HepG2 (cell line): ENCODE data around the gene RNF208. TPM values are rescaled to one million over a fixed set of nuclear protein-coding genes. Genes with fewer than 3 reads are reported as not detected.
A peak's percentile ranks its signal among the peaks of the same experiment; 100 is the strongest.

Experiments used
- ARNT ChIP-seq: fragments of 450-650 bp; IDR thresholded peaks from 2 replicates; pipeline ENCODE4 v1.6.1; 2017
- GABPA ChIP-seq, 2 experiments: IDR thresholded peaks; 2 replicates each; pipeline ENCODE4 v1.6.1; 2011 to 2016; ENCODE audit warnings: low read depth in 2 of 2, low read length in 1 of 2, missing biosample characterization in 1 of 2, missing genetic modification characterization in 1 of 2
- GTF3A ChIP-seq: sonication (generic); formaldehyde crosslinking; conservative IDR thresholded peaks from 2 replicates; pipeline ENCODE4 v1.4.0; 2020; ENCODE audit warnings: mild to moderate bottlenecking, missing genetic modification reagents
- KLF11 ChIP-seq: IDR thresholded peaks from 2 replicates; pipeline ENCODE4 v1.6.1; 2016; ENCODE audit warnings: missing compliant biosample characterization
- NRL ChIP-seq: sonication (generic); formaldehyde crosslinking; IDR thresholded peaks from 2 replicates; pipeline ENCODE4 v1.5.0; 2020; ENCODE audit warnings: missing genetic modification reagents, mild to moderate bottlenecking, moderate library complexity, borderline replicate concordance
- SOX5 ChIP-seq: IDR thresholded peaks from 2 replicates; pipeline ENCODE4 v1.6.1; 2016; ENCODE audit warnings: borderline replicate concordance
- SP4 ChIP-seq: sonication (generic); formaldehyde crosslinking; IDR thresholded peaks from 2 replicates; pipeline ENCODE4 v1.8.1; 2023; ENCODE audit warnings: mild to moderate bottlenecking, missing genetic modification reagents
- SUZ12 ChIP-seq: fragments of 150-350 bp; IDR thresholded peaks from 2 replicates; pipeline ENCODE4 v1.6.1; 2014; ENCODE audit warnings: low read depth, low read length
- XBP1 ChIP-seq: sonication (generic); formaldehyde crosslinking; IDR thresholded peaks from 2 replicates; pipeline ENCODE4 v1.5.0; 2020; ENCODE audit warnings: missing genetic modification reagents
- ZBTB7A ChIP-seq: sonication (generic); formaldehyde crosslinking; IDR thresholded peaks from 2 replicates; pipeline ENCODE4 v1.8.0; 2022; ENCODE audit warnings: mild to moderate bottlenecking, missing genetic modification reagents
- ZNF317 ChIP-seq: sonication (generic); formaldehyde crosslinking; IDR thresholded peaks from 2 replicates; pipeline ENCODE4 v1.5.0; 2020; ENCODE audit warnings: mild to moderate bottlenecking, missing genetic modification reagents
- ZNF431 ChIP-seq: sonication (generic); formaldehyde crosslinking; IDR thresholded peaks from 2 replicates; pipeline ENCODE4 v1.9.0; 2022; ENCODE audit warnings: missing genetic modification reagents, low read depth, mild to moderate bottlenecking, borderline replicate concordance
- ZNF891 ChIP-seq: sonication (generic); formaldehyde crosslinking; IDR thresholded peaks from 2 replicates; pipeline ENCODE4 v1.5.0; 2020; ENCODE audit warnings: mild to moderate bottlenecking, missing genetic modification reagents
- polyA plus RNA-seq, 8 experiments: library from polyadenylated mRNA; depleted of rRNA in 3 of 8; stranded (reverse) in 7 of 8; unstranded in 1 of 8; fragments of >200 nt; fragmentation: Illumina TruSeq in 4 of 8; extraction: Trizol in 4 of 8; gene quantifications; 2 replicates each; pipeline versions ENCODE4 v1.2.1 to v1.2.3, GENCODE V29; 2011 to 2016; ENCODE audit warnings: low read depth in 4 of 8, missing spikeins in 1 of 8, mixed read lengths in 1 of 8; ENCODE audit not compliant: insufficient read depth in 1 of 8
- total RNA-seq, 5 experiments: library from RNA; depleted of rRNA; stranded (reverse); fragments of >200 nt; fragmentation: Illumina TruSeq; extraction: Trizol; gene quantifications; 2 replicates each; pipeline ENCODE4 v1.2.3, GENCODE V29; 2016; ENCODE audit warnings: low read depth in 1 of 5
- TF ChIP-seq, protein P1 (sequence below): sonication (generic); formaldehyde crosslinking; IDR thresholded peaks from 2 replicates; pipeline ENCODE4 v1.8.0; 2022; ENCODE audit warnings: missing genetic modification reagents, mild to moderate bottlenecking, inconsistent platforms, borderline replicate concordance
- TF ChIP-seq, protein P2 (sequence below): IDR thresholded peaks from 2 replicates; pipeline ENCODE4 v1.6.1; 2012; ENCODE audit warnings: inconsistent platforms
- TF ChIP-seq, protein P3 (sequence below): sonication (generic); formaldehyde crosslinking; IDR thresholded peaks from 2 replicates; pipeline ENCODE4 v1.5.0; 2020; ENCODE audit warnings: missing genetic modification reagents
- TF ChIP-seq, protein P4 (sequence below): sonication (generic); formaldehyde crosslinking; IDR thresholded peaks from 2 replicates; pipeline ENCODE4 v1.5.0; 2020; ENCODE audit warnings: mild to moderate bottlenecking, low read depth, missing genetic modification reagents, borderline replicate concordance
- TF ChIP-seq, protein P5 (sequence below): sonication (generic); formaldehyde crosslinking; IDR thresholded peaks from 2 replicates; pipeline ENCODE4 v1.4.0; 2020; ENCODE audit warnings: mild to moderate bottlenecking, missing genetic modification reagents
- TF ChIP-seq, protein P6 (sequence below): sonication (generic); formaldehyde crosslinking; IDR thresholded peaks from 2 replicates; pipeline ENCODE4 v1.8.1; 2022; ENCODE audit warnings: low read depth, mild to moderate bottlenecking, missing genetic modification reagents
- TF ChIP-seq, protein P7 (sequence below): sonication (generic); formaldehyde crosslinking; conservative IDR thresholded peaks from 2 replicates; pipeline ENCODE4 v1.8.1; 2023; ENCODE audit warnings: missing genetic modification reagents

Gene RNF208
- total and polyA plus RNA-seq, 2 of the 13 experiments (the other 11 are each of a cell fraction or from before 2014, with no cell fraction given), result 1.6 to 2.1 TPM

DNA sequence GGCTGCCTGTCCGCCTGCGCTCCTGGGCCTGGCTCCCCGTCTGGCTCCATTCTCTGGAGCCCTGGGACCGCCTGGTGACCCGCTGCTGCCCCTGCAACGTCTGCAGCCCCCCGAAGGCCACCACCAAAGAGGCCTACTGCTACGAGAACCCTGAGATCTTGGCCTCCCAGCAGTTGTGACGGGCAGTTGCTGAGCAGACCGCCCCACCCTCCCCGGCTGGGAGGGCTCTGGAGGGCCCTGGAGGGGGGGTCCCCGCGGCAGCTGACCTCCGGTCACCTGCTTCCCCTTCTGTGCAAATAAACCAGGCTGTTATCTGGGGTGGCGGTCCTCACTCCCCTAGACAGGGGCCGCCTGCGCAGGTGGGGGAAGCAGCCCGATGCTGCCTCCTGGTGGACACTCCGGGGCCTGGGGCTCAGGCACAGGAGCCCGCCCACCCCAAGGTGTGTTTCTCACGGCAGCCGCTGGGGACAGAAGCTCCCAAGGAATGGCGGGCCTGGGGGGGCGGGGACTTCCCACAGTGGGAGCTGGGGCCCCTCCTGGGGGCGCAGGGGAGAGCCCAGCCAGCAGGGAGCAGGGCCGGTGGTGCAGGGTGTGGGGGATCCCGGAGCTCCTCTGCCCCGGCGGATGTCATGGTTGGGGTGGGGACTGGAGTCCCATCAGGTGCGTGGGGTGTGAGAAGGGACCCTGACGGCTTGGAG, 14.3 kb upstream of the RNF208 start (continued):
- TF ChIP-seq, protein P1, sequence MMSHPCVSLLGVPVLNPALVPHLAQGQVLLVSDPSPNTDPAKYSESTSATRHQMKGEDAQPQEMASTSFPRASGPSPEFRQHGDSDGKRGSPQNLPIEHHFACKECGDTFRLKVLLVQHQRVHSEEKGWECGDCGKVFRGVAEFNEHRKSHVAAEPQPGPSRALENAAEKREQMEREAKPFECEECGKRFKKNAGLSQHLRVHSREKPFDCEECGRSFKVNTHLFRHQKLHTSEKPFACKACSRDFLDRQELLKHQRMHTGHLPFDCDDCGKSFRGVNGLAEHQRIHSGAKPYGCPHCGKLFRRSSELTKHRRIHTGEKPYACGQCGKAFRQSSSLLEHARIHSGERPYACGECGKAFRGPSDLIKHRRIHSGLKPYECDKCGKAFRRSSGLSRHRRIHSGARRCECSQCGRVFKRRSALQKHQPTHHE, result no peak; the same call in none of the 2 replicates
- TF ChIP-seq SUZ12, result no peak
- TF ChIP-seq ZNF317 (CRISPR knock-in tag), result peak; percentile 28; the same call in 1 of the 2 replicates
- TF ChIP-seq, protein P2, sequence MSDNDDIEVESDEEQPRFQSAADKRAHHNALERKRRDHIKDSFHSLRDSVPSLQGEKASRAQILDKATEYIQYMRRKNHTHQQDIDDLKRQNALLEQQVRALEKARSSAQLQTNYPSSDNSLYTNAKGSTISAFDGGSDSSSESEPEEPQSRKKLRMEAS, result no peak
- TF ChIP-seq KLF11 (CRISPR knock-in tag), result no peak
- TF ChIP-seq ZNF431, result no peak
- TF ChIP-seq SOX5, result peak; percentile 68; the same call in 1 of the 2 replicates
- TF ChIP-seq ZNF891 (CRISPR knock-in tag), result no peak
- peak; percentile 65 for TF ChIP-seq SP4 (CRISPR knock-in tag)
- TF ChIP-seq, protein P3, sequence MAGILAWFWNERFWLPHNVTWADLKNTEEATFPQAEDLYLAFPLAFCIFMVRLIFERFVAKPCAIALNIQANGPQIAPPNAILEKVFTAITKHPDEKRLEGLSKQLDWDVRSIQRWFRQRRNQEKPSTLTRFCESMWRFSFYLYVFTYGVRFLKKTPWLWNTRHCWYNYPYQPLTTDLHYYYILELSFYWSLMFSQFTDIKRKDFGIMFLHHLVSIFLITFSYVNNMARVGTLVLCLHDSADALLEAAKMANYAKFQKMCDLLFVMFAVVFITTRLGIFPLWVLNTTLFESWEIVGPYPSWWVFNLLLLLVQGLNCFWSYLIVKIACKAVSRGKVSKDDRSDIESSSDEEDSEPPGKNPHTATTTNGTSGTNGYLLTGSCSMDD, result no peak
- TF ChIP-seq NRL (CRISPR knock-in tag), result no peak; the same call in none of the 2 replicates
- TF ChIP-seq ARNT, result no peak
- TF ChIP-seq, protein P4, sequence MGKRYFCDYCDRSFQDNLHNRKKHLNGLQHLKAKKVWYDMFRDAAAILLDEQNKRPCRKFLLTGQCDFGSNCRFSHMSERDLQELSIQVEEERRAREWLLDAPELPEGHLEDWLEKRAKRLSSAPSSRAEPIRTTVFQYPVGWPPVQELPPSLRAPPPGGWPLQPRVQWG (CRISPR knock-in tag), result no peak
- TF ChIP-seq, protein P5, sequence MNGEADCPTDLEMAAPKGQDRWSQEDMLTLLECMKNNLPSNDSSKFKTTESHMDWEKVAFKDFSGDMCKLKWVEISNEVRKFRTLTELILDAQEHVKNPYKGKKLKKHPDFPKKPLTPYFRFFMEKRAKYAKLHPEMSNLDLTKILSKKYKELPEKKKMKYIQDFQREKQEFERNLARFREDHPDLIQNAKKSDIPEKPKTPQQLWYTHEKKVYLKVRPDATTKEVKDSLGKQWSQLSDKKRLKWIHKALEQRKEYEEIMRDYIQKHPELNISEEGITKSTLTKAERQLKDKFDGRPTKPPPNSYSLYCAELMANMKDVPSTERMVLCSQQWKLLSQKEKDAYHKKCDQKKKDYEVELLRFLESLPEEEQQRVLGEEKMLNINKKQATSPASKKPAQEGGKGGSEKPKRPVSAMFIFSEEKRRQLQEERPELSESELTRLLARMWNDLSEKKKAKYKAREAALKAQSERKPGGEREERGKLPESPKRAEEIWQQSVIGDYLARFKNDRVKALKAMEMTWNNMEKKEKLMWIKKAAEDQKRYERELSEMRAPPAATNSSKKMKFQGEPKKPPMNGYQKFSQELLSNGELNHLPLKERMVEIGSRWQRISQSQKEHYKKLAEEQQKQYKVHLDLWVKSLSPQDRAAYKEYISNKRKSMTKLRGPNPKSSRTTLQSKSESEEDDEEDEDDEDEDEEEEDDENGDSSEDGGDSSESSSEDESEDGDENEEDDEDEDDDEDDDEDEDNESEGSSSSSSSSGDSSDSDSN (CRISPR knock-in tag), result no peak; the same call in 1 of the 2 replicates
- TF ChIP-seq GABPA (IDR thresholded peaks at IDR 0.05; ENCODE audit: low read depth, low read length), result no peak
- TF ChIP-seq GABPA (CRISPR knock-in tag; IDR thresholded peaks at IDR 0.05; ENCODE audit: low read depth), result no peak
- TF ChIP-seq, protein P6, sequence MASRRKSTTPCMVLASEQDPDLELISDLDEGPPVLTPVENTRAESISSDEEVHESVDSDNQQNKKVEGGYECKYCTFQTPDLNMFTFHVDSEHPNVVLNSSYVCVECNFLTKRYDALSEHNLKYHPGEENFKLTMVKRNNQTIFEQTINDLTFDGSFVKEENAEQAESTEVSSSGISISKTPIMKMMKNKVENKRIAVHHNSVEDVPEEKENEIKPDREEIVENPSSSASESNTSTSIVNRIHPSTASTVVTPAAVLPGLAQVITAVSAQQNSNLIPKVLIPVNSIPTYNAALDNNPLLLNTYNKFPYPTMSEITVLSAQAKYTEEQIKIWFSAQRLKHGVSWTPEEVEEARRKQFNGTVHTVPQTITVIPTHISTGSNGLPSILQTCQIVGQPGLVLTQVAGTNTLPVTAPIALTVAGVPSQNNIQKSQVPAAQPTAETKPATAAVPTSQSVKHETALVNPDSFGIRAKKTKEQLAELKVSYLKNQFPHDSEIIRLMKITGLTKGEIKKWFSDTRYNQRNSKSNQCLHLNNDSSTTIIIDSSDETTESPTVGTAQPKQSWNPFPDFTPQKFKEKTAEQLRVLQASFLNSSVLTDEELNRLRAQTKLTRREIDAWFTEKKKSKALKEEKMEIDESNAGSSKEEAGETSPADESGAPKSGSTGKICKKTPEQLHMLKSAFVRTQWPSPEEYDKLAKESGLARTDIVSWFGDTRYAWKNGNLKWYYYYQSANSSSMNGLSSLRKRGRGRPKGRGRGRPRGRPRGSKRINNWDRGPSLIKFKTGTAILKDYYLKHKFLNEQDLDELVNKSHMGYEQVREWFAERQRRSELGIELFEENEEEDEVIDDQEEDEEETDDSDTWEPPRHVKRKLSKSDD, result no peak
- peak; percentile 83 for TF ChIP-seq ZBTB7A (CRISPR knock-in tag)
- TF ChIP-seq, protein P7, sequence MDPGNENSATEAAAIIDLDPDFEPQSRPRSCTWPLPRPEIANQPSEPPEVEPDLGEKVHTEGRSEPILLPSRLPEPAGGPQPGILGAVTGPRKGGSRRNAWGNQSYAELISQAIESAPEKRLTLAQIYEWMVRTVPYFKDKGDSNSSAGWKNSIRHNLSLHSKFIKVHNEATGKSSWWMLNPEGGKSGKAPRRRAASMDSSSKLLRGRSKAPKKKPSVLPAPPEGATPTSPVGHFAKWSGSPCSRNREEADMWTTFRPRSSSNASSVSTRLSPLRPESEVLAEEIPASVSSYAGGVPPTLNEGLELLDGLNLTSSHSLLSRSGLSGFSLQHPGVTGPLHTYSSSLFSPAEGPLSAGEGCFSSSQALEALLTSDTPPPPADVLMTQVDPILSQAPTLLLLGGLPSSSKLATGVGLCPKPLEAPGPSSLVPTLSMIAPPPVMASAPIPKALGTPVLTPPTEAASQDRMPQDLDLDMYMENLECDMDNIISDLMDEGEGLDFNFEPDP (CRISPR knock-in tag), result no peak
- peak; percentile 44; the same call in 1 of the 2 replicates for TF ChIP-seq GTF3A (CRISPR knock-in tag)
- peak; percentile 66; the same call in 1 of the 2 replicates for TF ChIP-seq XBP1
